ENCODE measurements around the gene VMP1.

DNA sequence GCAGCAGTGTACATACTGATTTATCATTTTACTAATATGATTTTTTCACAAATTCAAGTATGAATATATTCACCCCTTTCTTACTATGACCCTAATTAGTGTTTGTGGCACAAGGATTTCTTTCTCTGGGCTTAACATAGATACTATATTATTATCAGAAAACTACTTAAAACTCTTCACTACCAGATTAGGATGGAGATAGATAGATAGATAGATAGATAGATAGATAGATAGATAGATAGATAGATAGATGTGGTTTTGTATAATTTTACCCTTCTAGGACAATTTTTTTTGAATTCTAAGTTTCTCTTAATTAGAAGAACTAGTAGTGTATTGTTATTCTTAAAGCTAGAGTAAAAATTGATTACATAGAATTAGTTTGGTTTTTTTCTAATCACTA, 49.6 kb downstream of the VMP1 start:
- TF ChIP-seq, protein P1, sequence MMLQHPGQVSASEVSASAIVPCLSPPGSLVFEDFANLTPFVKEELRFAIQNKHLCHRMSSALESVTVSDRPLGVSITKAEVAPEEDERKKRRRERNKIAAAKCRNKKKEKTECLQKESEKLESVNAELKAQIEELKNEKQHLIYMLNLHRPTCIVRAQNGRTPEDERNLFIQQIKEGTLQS (CRISPR knock-in tag; conservative IDR thresholded peaks at IDR 0.05): no peak
- TF ChIP-seq, protein P2, sequence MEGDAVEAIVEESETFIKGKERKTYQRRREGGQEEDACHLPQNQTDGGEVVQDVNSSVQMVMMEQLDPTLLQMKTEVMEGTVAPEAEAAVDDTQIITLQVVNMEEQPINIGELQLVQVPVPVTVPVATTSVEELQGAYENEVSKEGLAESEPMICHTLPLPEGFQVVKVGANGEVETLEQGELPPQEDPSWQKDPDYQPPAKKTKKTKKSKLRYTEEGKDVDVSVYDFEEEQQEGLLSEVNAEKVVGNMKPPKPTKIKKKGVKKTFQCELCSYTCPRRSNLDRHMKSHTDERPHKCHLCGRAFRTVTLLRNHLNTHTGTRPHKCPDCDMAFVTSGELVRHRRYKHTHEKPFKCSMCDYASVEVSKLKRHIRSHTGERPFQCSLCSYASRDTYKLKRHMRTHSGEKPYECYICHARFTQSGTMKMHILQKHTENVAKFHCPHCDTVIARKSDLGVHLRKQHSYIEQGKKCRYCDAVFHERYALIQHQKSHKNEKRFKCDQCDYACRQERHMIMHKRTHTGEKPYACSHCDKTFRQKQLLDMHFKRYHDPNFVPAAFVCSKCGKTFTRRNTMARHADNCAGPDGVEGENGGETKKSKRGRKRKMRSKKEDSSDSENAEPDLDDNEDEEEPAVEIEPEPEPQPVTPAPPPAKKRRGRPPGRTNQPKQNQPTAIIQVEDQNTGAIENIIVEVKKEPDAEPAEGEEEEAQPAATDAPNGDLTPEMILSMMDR (IDR thresholded peaks at IDR 0.05): no peak
- TF ChIP-seq SP1 (CRISPR knock-in tag; conservative IDR thresholded peaks at IDR 0.05) (no peak), USF2 (CRISPR knock-in tag; IDR thresholded peaks at IDR 0.05) (no peak), HMGXB4 (CRISPR knock-in tag; IDR thresholded peaks at IDR 0.05) (no peak)

Data from WTC11 (cell line).